ENCODE results near the gene LAPTM5. TPM values are rescaled to one million over a fixed set of nuclear protein-coding genes. Genes with fewer than 3 reads are reported as not detected.
A peak's percentile ranks its signal among the peaks of the same experiment; 100 is the strongest.

LAPTM5 gene
- total RNA-seq, result 199 and 214 TPM in 2 replicates

GRCh38 chr1:30757352-30758120 lies at the start of gene LAPTM5:
Gene LAPTM5 (minus strand): TSS chr1:30757774. CDS start chr1:30757745, 29 bp downstream.
- Mint-ChIP-seq H3K9me3 (no peaks in the 10 kb centered on the region), H3K4me3 (peak within 1 kb of the TSS; percentile 99), H3K27ac (peak within 1 kb of the TSS; percentile 97), H3K27me3 (ENCODE audit: insufficient read depth) (no peaks in the 10 kb centered on the region), H3K36me3 (ENCODE audit: low read depth) (peaks cover 18% of the 10 kb centered on the region), H3K4me1 (ENCODE audit: low read depth) (peaks cover 97% of the 10 kb centered on the region)
- no peak for DNase-seq (ENCODE audit: low spot score)
- intact Hi-C loops (cut with micrococcal nuclease), result loop anchor here (1.0 to 10.0 kb wide), 5 partner anchors 8 to 887 kb away; partner anchors contain the start of genes PEF1, SNRNP40 and ZCCHC17

DNA sequence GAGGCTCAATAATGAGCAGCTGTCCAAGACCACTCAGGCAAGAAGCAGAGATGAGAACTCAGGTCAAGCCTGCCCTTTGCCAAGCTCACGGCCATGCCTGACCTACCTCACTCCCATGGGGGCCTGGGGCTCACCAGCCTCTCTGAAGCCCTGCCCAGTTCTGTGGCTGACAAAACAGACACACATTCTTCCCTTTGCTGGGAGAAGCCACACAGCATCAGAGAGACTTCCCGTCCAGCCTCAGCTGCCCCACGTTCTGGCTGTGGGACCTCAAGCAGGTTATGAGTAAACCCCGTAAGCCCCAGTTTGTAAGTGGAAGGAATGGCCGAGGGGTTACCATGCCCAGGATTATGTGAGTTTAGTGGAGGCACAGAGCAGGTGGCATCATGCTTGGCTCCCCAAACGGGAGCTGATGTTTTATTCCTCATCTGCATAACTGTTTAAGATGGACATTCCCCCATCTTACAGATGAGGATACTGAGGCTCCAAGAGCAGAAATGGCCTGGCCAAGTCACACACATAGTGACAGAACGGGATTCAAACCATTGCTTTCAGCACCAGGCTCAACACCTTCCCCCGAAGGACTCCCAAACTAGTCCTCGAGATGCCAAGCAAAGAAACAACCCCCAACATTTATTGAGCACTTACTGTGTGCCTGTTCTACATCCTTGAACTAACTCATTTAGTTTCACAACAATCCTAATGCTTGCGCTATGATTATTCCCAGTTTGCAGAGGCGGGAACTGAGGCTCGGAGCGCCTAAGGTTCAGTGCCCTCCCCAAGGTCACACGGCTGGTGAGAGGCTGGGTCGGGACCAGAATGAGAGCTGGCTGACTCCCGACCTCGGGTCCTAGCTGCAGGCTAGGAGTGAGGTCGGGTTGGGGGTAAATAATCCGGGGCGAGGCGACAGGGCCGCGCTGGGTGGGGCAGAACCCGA lies 49.1 kb upstream of the LAPTM5 start:
- H3K4me1 Mint-ChIP-seq (ENCODE audit: low read depth), result no peaks in the 10 kb centered on the region
- no peaks in the 10 kb centered on the region for H3K36me3 Mint-ChIP-seq (ENCODE audit: low read depth)
- no peak for DNase-seq (ENCODE audit: low spot score)
- H3K27me3 Mint-ChIP-seq (ENCODE audit: insufficient read depth), result peaks cover 45% of the 10 kb centered on the region
- H3K27ac Mint-ChIP-seq, result no peak overlapping the region
- H3K9me3 Mint-ChIP-seq, result no peaks in the 10 kb centered on the region
- intact Hi-C loops (cut with micrococcal nuclease), result no loop called here
- H3K4me3 Mint-ChIP-seq, result no peak overlapping the region

DNA sequence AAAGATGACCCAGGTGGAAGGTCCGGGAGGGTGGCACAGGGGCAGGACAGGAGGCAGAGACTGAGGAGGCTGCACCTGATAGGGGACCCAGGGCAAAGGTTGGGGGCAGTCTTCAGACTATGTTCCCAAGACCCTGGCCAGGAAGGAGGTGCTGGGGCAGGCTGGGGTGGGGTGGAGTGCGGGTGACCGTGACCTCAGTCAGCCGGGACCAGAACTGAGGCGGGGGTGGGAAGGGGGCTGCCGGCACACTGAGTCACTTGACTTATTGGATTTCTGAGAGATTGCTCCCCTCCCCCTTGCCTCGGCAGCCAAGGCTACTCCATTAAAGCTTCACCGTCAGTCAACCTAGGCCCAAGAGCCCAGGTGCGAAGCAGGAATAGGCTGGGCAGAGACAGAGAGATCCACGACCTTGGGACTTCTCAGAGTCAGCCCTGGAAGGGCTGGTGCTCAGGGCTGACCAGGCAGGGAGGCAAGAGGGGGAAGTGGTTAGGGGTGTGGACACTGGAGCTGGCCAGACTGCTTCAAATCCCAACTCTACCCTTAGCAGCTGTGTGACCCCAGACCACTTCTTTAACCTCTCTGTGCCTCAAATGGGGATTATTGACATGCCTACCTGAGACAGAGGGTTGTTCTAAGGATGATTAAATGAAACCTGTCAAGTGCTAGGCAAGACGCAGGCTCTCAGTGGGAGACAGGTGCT lies 47.9 kb upstream of the LAPTM5 start:
- Mint-ChIP-seq H3K27me3 (ENCODE audit: insufficient read depth) (peaks cover 48% of the 10 kb centered on the region), H3K36me3 (ENCODE audit: low read depth) (no peaks in the 10 kb centered on the region), H3K27ac (no peak overlapping the region), H3K9me3 (no peaks in the 10 kb centered on the region), H3K4me1 (ENCODE audit: low read depth) (no peaks in the 10 kb centered on the region), H3K4me3 (no peak overlapping the region)
- DNase-seq (ENCODE audit: low spot score), result no peak
- intact Hi-C loops (cut with micrococcal nuclease), result no loop called here

GRCh38 chr1:30804822-30805221 lies 47.2 kb upstream of the LAPTM5 start:
- H3K27me3 Mint-ChIP-seq (ENCODE audit: insufficient read depth), result peaks cover 48% of the 10 kb centered on the region
- H3K4me3 Mint-ChIP-seq, result no peak overlapping the region
- no peak for DNase-seq (ENCODE audit: low spot score)
- no peak overlapping the region for H3K27ac Mint-ChIP-seq
- no peaks in the 10 kb centered on the region for H3K36me3 Mint-ChIP-seq (ENCODE audit: low read depth)
- intact Hi-C loops (cut with micrococcal nuclease), result no loop called here
- H3K4me1 Mint-ChIP-seq (ENCODE audit: low read depth), result no peaks in the 10 kb centered on the region
- no peaks in the 10 kb centered on the region for H3K9me3 Mint-ChIP-seq

GRCh38 chr1:30804352-30804751 lies 46.8 kb upstream of the LAPTM5 start:
- H3K36me3 Mint-ChIP-seq (ENCODE audit: low read depth), result no peaks in the 10 kb centered on the region
- no peak overlapping the region for H3K4me3 Mint-ChIP-seq
- H3K27me3 Mint-ChIP-seq (ENCODE audit: insufficient read depth), result peaks cover 47% of the 10 kb centered on the region
- DNase-seq (ENCODE audit: low spot score), result no peak
- H3K27ac Mint-ChIP-seq, result no peak overlapping the region
- intact Hi-C loops (cut with micrococcal nuclease), result no loop called here
- no peaks in the 10 kb centered on the region for H3K9me3 Mint-ChIP-seq
- no peaks in the 10 kb centered on the region for H3K4me1 Mint-ChIP-seq (ENCODE audit: low read depth)

DNA sequence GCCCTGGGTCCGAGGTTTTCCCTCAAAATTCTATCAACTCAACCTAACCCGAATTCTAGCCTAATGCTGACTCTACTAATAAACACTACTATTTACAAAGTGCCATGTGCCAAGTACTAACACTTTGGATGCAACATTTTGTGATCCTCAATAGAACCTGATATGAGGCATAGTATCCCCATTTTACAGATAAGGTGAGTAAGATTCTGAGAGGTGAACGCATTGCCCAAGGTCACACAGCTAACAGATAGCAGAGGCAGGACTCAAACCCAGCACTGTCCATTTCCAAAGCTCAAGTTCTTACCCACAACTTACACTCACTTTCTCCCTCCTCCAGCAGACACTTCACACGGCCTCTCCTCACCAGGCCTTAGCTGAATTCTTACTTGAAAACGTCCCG lies 46.0 kb upstream of the LAPTM5 start:
- H3K27me3 Mint-ChIP-seq (ENCODE audit: insufficient read depth), result peaks cover 45% of the 10 kb centered on the region
- no peaks in the 10 kb centered on the region for H3K4me1 Mint-ChIP-seq (ENCODE audit: low read depth)
- H3K36me3 Mint-ChIP-seq (ENCODE audit: low read depth), result no peaks in the 10 kb centered on the region
- H3K27ac Mint-ChIP-seq, result no peak overlapping the region
- DNase-seq (ENCODE audit: low spot score), result no peak
- no peaks in the 10 kb centered on the region for H3K9me3 Mint-ChIP-seq
- H3K4me3 Mint-ChIP-seq, result no peak overlapping the region
- intact Hi-C loops (cut with micrococcal nuclease), result no loop called here

DNA sequence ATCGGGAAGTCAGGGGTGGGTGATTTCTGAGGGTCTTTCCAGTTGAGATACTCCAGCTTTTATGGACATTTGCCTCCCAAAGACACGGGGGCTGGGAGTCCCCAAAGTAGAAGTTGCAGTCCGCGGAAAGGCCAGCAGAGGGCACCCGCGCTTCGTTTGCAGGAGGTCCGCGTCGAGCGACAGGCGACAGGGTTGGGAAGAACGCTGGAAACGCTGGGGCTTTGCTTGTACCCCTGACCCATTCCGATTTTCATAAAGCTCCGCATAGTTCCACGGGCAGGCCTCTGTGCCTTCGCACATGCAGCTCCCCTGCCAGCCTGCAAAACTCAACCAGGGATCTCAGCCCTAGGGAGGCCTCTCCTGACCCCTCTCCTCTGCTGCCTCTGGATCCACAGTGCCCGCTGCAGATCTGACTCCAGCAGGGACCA lies 44.2 kb upstream of the LAPTM5 start:
- Mint-ChIP-seq H3K4me1 (ENCODE audit: low read depth) (no peaks in the 10 kb centered on the region), H3K36me3 (ENCODE audit: low read depth) (no peaks in the 10 kb centered on the region)

DNA sequence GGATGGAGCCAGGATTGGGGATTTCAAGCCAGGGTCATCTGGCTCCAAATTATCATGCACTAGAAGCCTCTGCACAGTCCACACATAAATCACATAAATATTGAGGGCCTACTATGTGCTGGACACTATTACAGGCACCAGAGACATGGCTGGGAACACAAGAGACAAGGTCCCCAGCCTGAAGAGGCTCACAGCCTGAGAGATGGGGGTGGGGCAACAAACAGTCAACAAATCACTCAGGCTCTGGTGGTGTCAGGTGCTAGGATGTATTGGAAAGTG lies 41.6 kb upstream of the LAPTM5 start:
- Mint-ChIP-seq H3K9me3 (no peaks in the 10 kb centered on the region), H3K4me3 (no peak overlapping the region), H3K27me3 (ENCODE audit: insufficient read depth) (peaks cover 23% of the 10 kb centered on the region), H3K4me1 (ENCODE audit: low read depth) (no peaks in the 10 kb centered on the region), H3K36me3 (ENCODE audit: low read depth) (no peaks in the 10 kb centered on the region), H3K27ac (no peak overlapping the region)
- no peak for DNase-seq (ENCODE audit: low spot score)
- intact Hi-C loops (cut with micrococcal nuclease), result no loop called here

More for the DNA sequence above, 44.2 kb upstream of the LAPTM5 start:
- H3K27me3 Mint-ChIP-seq (ENCODE audit: insufficient read depth), result peaks cover 42% of the 10 kb centered on the region
- intact Hi-C loops (cut with micrococcal nuclease), result loop anchor here (1.0 kb wide), 2 partner anchors 110 to 128 kb away; no protein-coding TSS in a partner anchor
- H3K9me3 Mint-ChIP-seq, result no peaks in the 10 kb centered on the region
- DNase-seq (ENCODE audit: low spot score), result peak; percentile 63
- no peak overlapping the region for H3K4me3 Mint-ChIP-seq
- H3K27ac Mint-ChIP-seq, result no peak overlapping the region

GRCh38 chr1:30798389-30799232 lies 41.0 kb upstream of the LAPTM5 start:
- Mint-ChIP-seq H3K4me1 (ENCODE audit: low read depth) (no peaks in the 10 kb centered on the region), H3K9me3 (no peaks in the 10 kb centered on the region), H3K36me3 (ENCODE audit: low read depth) (no peaks in the 10 kb centered on the region), H3K27ac (no peak overlapping the region), H3K4me3 (no peak overlapping the region), H3K27me3 (ENCODE audit: insufficient read depth) (peaks cover 20% of the 10 kb centered on the region)
- intact Hi-C loops (cut with micrococcal nuclease), result no loop called here
- DNase-seq (ENCODE audit: low spot score), result no peak

GRCh38 chr1:30795026-30795425 lies 37.5 kb upstream of the LAPTM5 start:
- H3K36me3 Mint-ChIP-seq (ENCODE audit: low read depth), result no peaks in the 10 kb centered on the region
- peaks cover 9% of the 10 kb centered on the region for H3K4me1 Mint-ChIP-seq (ENCODE audit: low read depth)
- intact Hi-C loops (cut with micrococcal nuclease), result no loop called here
- no peak for DNase-seq (ENCODE audit: low spot score)
- no peak overlapping the region for H3K4me3 Mint-ChIP-seq
- H3K9me3 Mint-ChIP-seq, result no peaks in the 10 kb centered on the region
- no peak overlapping the region for H3K27ac Mint-ChIP-seq
- H3K27me3 Mint-ChIP-seq (ENCODE audit: insufficient read depth), result peaks cover 8% of the 10 kb centered on the region

- no peak overlapping the region for H3K4me3 Mint-ChIP-seq
- peaks cover 7% of the 10 kb centered on the region for H3K27me3 Mint-ChIP-seq (ENCODE audit: insufficient read depth)
- no peak overlapping the region for H3K27ac Mint-ChIP-seq
- no peak for DNase-seq (ENCODE audit: low spot score)
- H3K4me1 Mint-ChIP-seq (ENCODE audit: low read depth), result peaks cover 9% of the 10 kb centered on the region
- intact Hi-C loops (cut with micrococcal nuclease), result no loop called here
- H3K36me3 Mint-ChIP-seq (ENCODE audit: low read depth), result no peaks in the 10 kb centered on the region
- no peaks in the 10 kb centered on the region for H3K9me3 Mint-ChIP-seq
Observed at GRCh38 chr1:30794260-30794659, 36.7 kb upstream of the LAPTM5 start.

GRCh38 chr1:30793209-30793608 lies 35.6 kb upstream of the LAPTM5 start:
- DNase-seq (ENCODE audit: low spot score), result no peak
- Mint-ChIP-seq H3K27ac (no peak overlapping the region), H3K4me1 (ENCODE audit: low read depth) (peaks cover 9% of the 10 kb centered on the region), H3K4me3 (no peak overlapping the region), H3K9me3 (no peaks in the 10 kb centered on the region), H3K27me3 (ENCODE audit: insufficient read depth) (peaks cover 10% of the 10 kb centered on the region), H3K36me3 (ENCODE audit: low read depth) (no peaks in the 10 kb centered on the region)
- intact Hi-C loops (cut with micrococcal nuclease), result no loop called here
